Natural killer cell treated with Interleukin-12 subunit alpha and Interleukin-12 subunit beta and Interleukin-15 and Interleukin-18, amount 100 ng/mL, for 72 hours (primary cell): ENCODE measurements around the gene LEO1. TPM values are rescaled to one million over a fixed set of nuclear protein-coding genes. Genes with fewer than 3 reads are reported as not detected.
A peak's percentile ranks its signal among the peaks of the same experiment; 100 is the strongest.

Source experiments
- ATAC-seq, 2 donors: fragments of 150-1000 bp; cut with Tn5 transposase in 1 of 2; sonication (Bioruptor Pico), chemical (Tn5 transposase) in 1 of 2; 2 replicates each; pipeline ENCODE4 v1.10.0; 2021
- DNase-seq: peaks from one replicate; pipeline ENCODE4 v3.0.0; 2022; ENCODE audit warnings: low spot score
- H3K27ac Mint-ChIP-seq, 2 donors: 1 replicate in 1 of 2; 2 replicates in 1 of 2; pipeline ENCODE4 v1.8.0; 2022; ENCODE audit warnings: mixed read lengths in 2 of 2, mild to moderate bottlenecking in 1 of 2, moderate library complexity in 1 of 2
- H3K27me3 Mint-ChIP-seq, 2 donors: 1 replicate in 1 of 2; 2 replicates in 1 of 2; pipeline ENCODE4 v1.8.0; 2022; ENCODE audit warnings: mixed read lengths in 2 of 2
- H3K36me3 Mint-ChIP-seq: one replicate; pipeline ENCODE4 v1.8.0; 2022; ENCODE audit warnings: mixed read lengths
- H3K4me1 Mint-ChIP-seq, 2 donors: 1 replicate in 1 of 2; 2 replicates in 1 of 2; pipeline ENCODE4 v1.8.0; 2022; ENCODE audit warnings: low read depth in 2 of 2, mixed read lengths in 2 of 2, mild to moderate bottlenecking in 1 of 2
- H3K4me3 Mint-ChIP-seq: one replicate; pipeline ENCODE4 v1.8.0; 2022; ENCODE audit warnings: mixed read lengths
- H3K9me3 Mint-ChIP-seq: 2 replicates; pipeline ENCODE4 v1.8.0; 2022; ENCODE audit warnings: mixed read lengths
- total RNA-seq, 2 donors: library from RNA; stranded (reverse); gene quantifications; one replicate each; pipeline ENCODE4 v1.2.3, GENCODE V29; 2022

The LEO1 gene
- total RNA-seq, 2 donors from 2014 or later, result 29.6 to 31.6 TPM

DNA sequence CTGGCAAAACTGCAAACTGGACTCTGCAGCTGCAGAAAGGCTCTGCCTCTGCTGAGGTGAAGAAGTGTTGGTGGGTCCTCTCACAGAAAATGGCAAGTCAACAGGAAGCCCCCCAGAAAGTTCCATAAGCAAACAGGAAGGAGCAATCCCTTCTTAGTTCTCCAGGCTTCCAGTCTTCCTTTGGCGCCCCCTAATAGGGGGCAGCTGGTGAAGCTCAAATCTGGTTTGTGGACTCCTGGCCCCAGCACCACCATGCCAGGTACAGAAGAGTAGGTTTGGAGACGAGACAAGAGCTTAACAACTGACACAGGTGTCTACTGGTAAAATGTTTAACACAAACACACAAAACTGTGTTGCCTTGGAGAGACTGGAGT lies 35.5 kb downstream of the LEO1 start:
- no peak overlapping the region for H3K4me3 Mint-ChIP-seq

DNA sequence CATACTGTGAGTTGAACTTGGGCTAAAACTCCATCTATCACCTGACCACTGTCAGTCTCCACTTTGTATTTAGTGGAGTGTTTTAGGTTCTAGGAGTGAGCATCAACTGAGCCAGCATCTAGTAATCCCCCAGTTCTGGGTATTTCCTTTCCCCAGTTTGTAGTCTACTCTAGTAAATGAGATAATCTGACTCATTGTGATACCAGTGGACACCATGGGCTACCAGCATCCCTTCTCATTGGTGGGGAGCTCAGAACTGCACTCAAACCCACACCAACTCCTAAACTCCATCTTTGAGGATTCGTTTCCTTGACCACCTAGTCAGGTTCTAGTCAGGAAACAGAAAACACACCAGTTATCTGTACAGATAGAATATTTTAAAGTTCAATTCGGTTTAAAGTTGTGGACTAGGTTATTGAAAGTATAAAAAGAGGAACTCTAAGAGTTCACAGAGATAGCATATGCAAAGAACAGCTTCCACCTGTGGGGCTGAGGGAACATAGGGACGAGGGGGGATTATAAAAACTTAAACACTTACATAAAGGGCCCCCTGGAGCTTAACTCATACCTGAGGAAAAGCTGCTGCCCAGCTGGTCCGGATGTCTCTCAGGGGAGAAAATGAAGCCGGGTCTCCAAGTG lies 36.0 kb downstream of the LEO1 start:
- no peak for DNase-seq

More for the DNA sequence above, 35.5 kb downstream of the LEO1 start:
- H3K27ac Mint-ChIP-seq, result peak overlapping the region; percentile 12 to 79
- H3K27me3 Mint-ChIP-seq, result no peaks in the 10 kb centered on the region
- H3K9me3 Mint-ChIP-seq, result no peaks in the 10 kb centered on the region
- peaks cover 10% of the 10 kb centered on the region for H3K36me3 Mint-ChIP-seq
- peaks cover 8 to 9% of the 10 kb centered on the region in 2 donors for H3K4me1 Mint-ChIP-seq
- ATAC-seq (no peak), DNase-seq (no peak)

DNA sequence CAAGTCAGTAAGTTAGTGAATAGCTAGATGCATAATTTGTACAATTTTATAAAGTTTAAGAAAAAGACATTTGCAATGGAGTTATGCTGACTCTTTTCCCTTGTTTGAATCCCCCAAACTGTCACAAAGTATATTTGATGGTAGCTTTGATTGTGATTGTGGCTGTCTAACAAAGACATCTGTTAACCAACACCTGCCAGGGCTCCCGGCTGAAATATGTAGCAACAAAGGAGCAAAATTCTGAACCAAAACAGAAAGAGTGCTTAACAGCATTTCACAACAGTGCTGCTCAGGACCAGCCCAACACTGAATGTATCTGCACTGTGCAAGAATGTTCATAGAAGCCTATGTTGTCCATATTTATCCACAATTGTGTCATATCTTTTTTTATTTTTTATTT lies 39.4 kb downstream of the LEO1 start:
- Mint-ChIP-seq H3K4me3 (no peak overlapping the region), H3K4me1 (peaks cover 6 to 9% of the 10 kb centered on the region in 2 donors), H3K36me3 (peaks cover 6% of the 10 kb centered on the region), H3K27ac (no peak overlapping the region), H3K27me3 (no peaks in the 10 kb centered on the region), H3K9me3 (no peaks in the 10 kb centered on the region)
- ATAC-seq (no peak), DNase-seq (no peak)

More for the DNA sequence above, 36.0 kb downstream of the LEO1 start:
- Mint-ChIP-seq H3K4me1 (peaks cover 8 to 9% of the 10 kb centered on the region in 2 donors), H3K27me3 (no peaks in the 10 kb centered on the region), H3K27ac (peak overlapping the region; percentile 12 to 79), H3K36me3 (peaks cover 10% of the 10 kb centered on the region), H3K9me3 (no peaks in the 10 kb centered on the region), H3K4me3 (peak overlapping the region; percentile 3)
- peak; percentile 43 to 84 for ATAC-seq

DNA sequence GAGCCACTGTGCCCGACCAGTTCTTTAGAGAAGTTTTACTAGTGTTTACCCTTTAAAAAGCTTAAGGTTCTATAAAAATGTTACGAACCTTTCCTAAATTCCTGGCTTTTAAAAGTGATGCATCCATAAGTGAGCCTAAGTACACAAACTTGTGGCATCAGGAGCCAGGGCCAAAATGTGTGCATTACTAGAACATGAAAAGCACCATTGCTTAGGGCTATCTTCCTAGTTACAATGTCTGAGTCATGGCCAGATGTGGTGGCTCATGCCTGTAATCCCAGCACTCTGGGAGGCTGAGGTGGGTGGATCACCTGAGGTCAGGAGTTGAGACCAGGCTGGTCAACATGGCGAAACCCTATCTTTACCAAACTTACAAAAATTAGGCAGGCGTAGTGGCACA lies 39.9 kb downstream of the LEO1 start:
- Mint-ChIP-seq H3K36me3 (peaks cover 5% of the 10 kb centered on the region), H3K4me3 (no peak overlapping the region), H3K9me3 (no peaks in the 10 kb centered on the region), H3K27me3 (no peaks in the 10 kb centered on the region), H3K27ac (no peak overlapping the region), H3K4me1 (peaks cover 6 to 9% of the 10 kb centered on the region in 2 donors)
- no peak for DNase-seq
- ATAC-seq, result no peak

DNA sequence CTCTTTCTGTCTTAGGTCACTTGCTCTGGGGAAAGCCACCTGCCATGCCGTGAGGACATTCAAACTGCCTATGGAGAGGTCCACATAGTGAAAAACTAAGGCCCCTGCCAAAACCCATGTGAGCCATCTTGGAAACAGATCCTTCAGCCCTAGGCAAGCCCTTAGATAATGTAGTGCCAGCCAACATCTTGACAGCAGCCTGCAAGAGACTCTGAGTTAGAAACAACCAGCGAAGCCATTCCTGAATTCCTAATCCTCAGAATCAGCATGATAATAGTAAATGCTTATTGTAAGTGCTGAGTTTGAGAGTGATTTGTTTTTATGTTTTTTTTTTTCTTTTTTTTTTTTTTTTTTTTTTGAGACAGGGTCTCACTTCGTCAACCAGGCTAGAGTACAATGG lies 40.6 kb downstream of the LEO1 start:
- Mint-ChIP-seq H3K27ac (no peak overlapping the region), H3K36me3 (no peaks in the 10 kb centered on the region), H3K9me3 (no peaks in the 10 kb centered on the region), H3K27me3 (no peaks in the 10 kb centered on the region), H3K4me3 (no peak overlapping the region), H3K4me1 (peaks cover 4 to 9% of the 10 kb centered on the region in 2 donors)
- ATAC-seq, result no peak
- no peak for DNase-seq

DNA sequence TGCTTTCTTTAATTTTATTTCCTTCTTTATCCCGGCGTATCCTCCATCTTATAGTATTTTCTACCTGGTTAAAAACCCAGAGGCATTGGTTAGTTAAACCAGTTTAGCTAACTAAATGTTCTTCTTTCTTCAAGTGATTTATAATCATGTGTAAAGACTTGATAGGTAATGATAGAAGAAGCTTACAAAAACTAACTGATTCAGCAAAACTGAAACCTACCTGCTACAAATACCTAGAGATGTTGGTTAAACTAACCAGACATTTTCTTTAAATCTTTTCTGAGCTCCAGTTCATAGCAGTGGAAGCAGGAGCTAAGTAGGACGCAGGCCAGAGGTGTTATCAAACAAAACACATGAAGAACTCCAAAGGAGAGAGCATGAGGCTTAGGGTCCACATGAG lies 44.8 kb downstream of the LEO1 start:
- no peaks in the 10 kb centered on the region for H3K9me3 Mint-ChIP-seq
- no peak overlapping the region for H3K4me3 Mint-ChIP-seq
- H3K27me3 Mint-ChIP-seq, result no peaks in the 10 kb centered on the region
- no peak for ATAC-seq
- H3K4me1 Mint-ChIP-seq, result no peaks in the 10 kb centered on the region
- H3K27ac Mint-ChIP-seq, result peak overlapping the region in 1 of 2 donors; percentile 17
- H3K36me3 Mint-ChIP-seq, result peaks cover 6% of the 10 kb centered on the region
- no peak for DNase-seq

DNA sequence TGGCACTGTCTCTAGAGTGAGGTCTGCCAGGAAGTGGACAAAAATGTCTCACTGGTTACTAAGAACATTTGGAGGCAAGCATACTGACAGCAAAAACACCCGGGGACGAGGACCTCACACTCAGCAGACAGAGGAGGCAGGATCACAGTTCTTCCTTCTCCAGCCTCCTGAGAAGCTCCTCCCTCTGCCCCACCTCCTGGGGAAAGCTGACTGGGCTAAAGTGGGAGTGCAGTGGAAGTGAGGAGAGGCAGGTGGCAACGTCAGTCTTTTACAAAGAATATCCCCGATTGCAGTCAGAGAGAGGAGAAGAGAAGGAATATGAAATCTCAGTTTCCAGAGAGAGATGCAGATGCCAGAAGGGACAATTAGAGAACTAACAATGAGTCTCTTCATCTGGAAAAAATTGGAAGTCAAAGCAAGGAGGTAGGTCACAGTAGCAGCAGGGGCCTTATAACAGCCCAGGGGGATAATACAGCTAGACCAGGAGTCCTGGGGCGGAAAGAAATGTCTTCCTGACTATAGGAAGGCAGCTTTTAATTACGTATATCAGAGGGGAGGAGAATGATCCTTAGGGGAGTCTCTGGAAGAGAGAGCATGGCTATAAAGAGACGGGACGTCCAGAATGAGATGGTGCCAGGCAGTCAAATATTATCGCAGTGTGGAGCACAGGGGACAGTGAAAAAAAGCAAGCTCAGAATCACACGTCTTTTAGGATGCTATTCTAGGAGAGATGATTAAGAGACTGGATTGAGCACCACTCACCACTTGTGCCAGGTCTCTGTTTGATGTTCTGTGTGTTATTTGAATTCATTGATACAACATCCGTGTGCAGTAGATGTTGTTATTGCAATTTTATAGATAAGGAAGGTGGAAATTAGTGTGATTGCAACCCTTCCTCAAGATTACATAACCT lies 47.2 kb downstream of the LEO1 start:
- no peak for ATAC-seq
- Mint-ChIP-seq H3K9me3 (no peaks in the 10 kb centered on the region), H3K4me1 (peaks cover 0 to 3% of the 10 kb centered on the region in 2 donors), H3K36me3 (peaks cover 10% of the 10 kb centered on the region), H3K4me3 (no peak overlapping the region), H3K27ac (no peak overlapping the region), H3K27me3 (no peaks in the 10 kb centered on the region)
- no peak for DNase-seq

DNA sequence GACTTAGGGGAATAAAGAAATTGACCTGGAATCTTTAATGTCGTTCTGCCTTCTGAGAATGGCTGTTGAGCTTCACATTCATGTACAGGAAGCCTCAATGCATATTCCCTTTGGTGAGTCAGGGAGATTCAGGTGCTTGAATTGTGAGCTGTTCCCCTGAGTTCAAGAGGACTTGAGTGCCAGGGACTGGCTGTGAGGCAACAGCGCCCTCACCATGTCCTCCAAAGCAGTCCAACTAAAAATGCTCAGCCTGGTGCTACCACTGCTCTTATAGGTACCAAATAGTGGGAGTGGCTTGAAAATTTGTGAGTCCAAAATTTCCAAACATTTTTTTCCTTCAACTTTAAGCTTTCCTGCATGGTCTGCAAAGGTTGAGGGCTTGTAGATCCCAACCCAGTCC lies 54.1 kb downstream of the LEO1 start:
- Mint-ChIP-seq H3K27ac (no peak overlapping the region), H3K36me3 (peaks cover 4% of the 10 kb centered on the region), H3K27me3 (no peaks in the 10 kb centered on the region), H3K4me3 (no peak overlapping the region), H3K9me3 (no peaks in the 10 kb centered on the region), H3K4me1 (peaks cover 0 to 3% of the 10 kb centered on the region in 2 donors)
- DNase-seq (no peak), ATAC-seq (no peak)

DNA sequence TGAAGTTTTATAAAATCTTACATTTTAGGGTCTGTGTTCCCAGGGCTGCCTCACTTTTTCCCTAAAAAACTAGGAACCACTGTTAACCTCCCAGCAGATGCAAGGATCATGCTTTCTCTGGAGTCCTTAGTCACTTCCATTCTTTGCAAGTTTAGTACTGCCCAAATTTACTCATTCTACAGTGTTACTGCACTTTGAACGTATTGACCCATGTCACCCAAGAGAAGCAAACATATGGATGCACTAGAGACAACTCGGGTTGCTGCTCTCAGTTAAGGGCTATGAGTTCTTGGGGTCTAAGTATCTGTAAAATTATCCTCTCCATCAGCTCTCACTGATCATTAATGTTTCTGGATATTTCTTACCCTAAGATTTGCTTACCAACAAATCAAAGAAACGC lies 59.0 kb downstream of the LEO1 start:
- ATAC-seq, result no peak
- Mint-ChIP-seq H3K9me3 (no peaks in the 10 kb centered on the region), H3K4me1 (peaks cover 0 to 2% of the 10 kb centered on the region in 2 donors), H3K27ac (no peak overlapping the region), H3K27me3 (no peaks in the 10 kb centered on the region), H3K4me3 (no peak overlapping the region), H3K36me3 (no peaks in the 10 kb centered on the region)
- DNase-seq, result no peak

DNA sequence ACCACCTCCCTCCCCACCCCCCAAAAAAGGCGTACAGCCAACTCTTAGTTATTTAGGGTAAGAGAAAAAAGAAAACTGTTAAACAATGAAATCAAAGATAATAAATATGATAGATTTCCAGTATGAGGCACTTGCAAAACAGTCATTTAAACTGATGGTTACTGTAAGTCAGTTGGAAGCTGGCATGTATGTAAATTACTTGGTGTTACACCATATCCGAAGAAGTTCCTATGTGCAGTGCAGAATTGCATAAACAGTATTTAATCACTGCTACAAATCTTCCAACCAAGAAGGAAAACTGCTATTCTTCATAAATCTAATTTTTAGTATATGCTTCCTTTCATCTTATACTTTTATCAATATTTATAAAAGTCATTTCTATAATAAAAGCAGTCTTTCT lies 62.0 kb downstream of the LEO1 start:
- Mint-ChIP-seq H3K4me3 (no peak overlapping the region), H3K4me1 (peaks cover 0 to 3% of the 10 kb centered on the region in 2 donors), H3K27ac (no peak overlapping the region), H3K36me3 (no peaks in the 10 kb centered on the region), H3K9me3 (no peaks in the 10 kb centered on the region), H3K27me3 (no peaks in the 10 kb centered on the region)
- no peak for ATAC-seq
- no peak for DNase-seq

DNA sequence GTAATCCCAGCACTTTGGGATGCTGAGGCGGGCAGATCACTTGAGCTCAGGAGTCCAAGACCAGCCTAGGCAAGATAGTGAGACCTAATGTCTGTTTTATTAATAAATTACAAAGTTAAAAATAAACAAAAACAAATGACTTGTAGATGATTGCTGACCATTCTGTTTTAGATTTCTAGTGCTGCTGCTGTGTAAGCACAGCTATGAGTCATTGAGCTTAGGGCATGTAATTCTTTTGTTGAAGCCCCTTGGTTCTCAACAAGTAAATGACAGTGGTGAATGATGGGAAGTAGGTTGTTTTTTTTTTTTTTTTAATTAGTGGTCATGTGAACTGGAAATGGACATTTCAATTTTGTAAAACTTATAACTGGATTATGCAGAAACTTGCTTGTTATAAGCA lies 63.3 kb downstream of the LEO1 start:
- H3K36me3 Mint-ChIP-seq, result no peaks in the 10 kb centered on the region
- no peak overlapping the region for H3K27ac Mint-ChIP-seq

DNA sequence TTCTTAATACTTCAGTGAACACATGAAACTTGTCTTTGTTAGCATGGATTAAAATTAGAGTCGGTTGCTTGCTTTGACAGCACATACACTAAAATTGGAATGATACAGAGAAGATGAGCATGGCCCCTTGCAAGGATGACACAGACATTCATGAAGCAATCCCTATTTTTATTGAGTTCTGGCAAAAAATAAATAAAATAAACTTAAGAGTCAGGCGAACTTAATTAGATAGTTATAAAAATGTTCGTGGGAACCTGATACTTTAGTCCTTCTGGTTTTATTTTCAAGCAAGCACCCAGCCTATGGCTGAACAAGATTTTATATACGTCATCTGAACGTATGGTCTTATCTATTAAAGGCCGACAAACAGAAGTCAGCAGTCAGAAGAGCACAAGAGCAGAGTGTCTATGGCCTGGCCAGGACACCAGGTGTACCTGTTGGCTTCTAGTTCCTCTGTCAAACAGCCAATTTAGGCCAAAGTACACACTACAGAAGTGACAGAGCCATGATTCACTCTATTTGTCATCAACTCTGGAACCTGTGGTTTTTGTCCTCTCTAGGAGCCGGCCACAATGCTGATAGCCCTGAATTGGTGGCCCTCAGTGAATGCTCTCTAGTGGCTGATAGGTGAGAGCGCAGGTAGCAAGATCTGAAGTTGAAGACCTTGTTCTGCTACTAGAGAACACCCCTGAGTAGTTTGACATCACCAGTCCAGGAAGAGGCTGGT lies 64.3 kb downstream of the LEO1 start:
- Mint-ChIP-seq H3K27ac (no peak overlapping the region), H3K4me1 (peaks cover 0 to 5% of the 10 kb centered on the region in 2 donors), H3K9me3 (no peaks in the 10 kb centered on the region), H3K36me3 (no peaks in the 10 kb centered on the region), H3K4me3 (no peak overlapping the region), H3K27me3 (no peaks in the 10 kb centered on the region)
- DNase-seq (no peak), ATAC-seq (peak in 1 of 2 donors; percentile 36)

More for the DNA sequence above, 63.3 kb downstream of the LEO1 start:
- DNase-seq (no peak), ATAC-seq (no peak)
- Mint-ChIP-seq H3K4me1 (peaks cover 0 to 5% of the 10 kb centered on the region in 2 donors), H3K4me3 (no peak overlapping the region), H3K9me3 (no peaks in the 10 kb centered on the region), H3K27me3 (no peaks in the 10 kb centered on the region)

DNA sequence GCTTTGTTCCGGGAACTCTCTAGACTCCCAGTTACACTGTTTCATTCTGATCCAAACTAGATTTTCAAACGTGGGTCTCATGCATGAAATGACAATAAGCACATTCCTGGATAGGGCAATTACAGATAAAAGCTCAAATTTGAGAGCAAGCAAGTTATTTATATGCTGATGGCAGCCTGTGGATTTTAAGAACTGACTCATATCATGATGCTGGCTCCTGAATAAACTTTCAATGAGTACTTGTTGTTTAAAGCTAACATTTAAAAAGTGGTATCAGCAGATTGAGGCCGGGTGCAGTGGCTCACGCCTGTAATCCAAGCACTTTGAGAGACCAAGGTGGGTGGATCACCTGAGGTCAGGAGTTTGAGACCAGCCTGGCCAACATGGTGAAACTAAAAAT lies 66.6 kb downstream of the LEO1 start:
- DNase-seq, result no peak
- H3K27ac Mint-ChIP-seq, result no peak overlapping the region
- no peaks in the 10 kb centered on the region for H3K27me3 Mint-ChIP-seq
- no peak for ATAC-seq
- peaks cover 0 to 3% of the 10 kb centered on the region in 2 donors for H3K4me1 Mint-ChIP-seq
- no peaks in the 10 kb centered on the region for H3K9me3 Mint-ChIP-seq
- peaks cover 5% of the 10 kb centered on the region for H3K36me3 Mint-ChIP-seq
- no peak overlapping the region for H3K4me3 Mint-ChIP-seq

DNA sequence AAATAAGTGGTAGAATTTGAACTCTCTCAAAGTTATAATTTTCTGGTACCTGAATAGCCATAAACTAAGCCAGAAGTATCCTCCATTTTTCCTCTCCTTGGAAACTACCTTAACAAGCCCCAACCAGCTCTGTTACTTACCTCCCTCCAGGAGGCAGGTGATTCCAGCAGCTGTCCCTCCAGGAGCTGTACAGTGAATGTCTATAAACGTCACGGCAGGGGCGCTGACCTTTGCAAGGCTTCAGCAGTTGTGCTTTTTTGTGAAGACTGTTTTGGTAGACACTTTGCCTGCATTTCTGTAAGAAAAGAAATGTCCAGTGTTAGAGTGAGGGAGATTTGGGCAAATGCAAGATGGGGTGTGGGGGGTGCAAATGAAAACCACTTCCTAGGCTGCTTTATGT lies 67.2 kb downstream of the LEO1 start:
- Mint-ChIP-seq H3K4me3 (no peak overlapping the region), H3K27me3 (no peaks in the 10 kb centered on the region), H3K36me3 (peaks cover 5% of the 10 kb centered on the region), H3K9me3 (no peaks in the 10 kb centered on the region), H3K27ac (no peak overlapping the region), H3K4me1 (peaks cover 0 to 3% of the 10 kb centered on the region in 2 donors)
- DNase-seq (no peak), ATAC-seq (no peak)
